ENCODE results near the gene LPAR5.

GRCh38 chr12:6574576-6575295, 61.0 kb downstream of the LPAR5 start:
- TF ChIP-seq GATA3 (IDR thresholded peaks at IDR 0.05; ENCODE audit: low read depth, low read length) (no peak), GATA2 (IDR thresholded peaks at IDR 0.05; ENCODE audit: low read depth, low read length) (no peak)

Measured in SH-SY5Y (cell line).